ENCODE data around the gene STARD3.

DNA sequence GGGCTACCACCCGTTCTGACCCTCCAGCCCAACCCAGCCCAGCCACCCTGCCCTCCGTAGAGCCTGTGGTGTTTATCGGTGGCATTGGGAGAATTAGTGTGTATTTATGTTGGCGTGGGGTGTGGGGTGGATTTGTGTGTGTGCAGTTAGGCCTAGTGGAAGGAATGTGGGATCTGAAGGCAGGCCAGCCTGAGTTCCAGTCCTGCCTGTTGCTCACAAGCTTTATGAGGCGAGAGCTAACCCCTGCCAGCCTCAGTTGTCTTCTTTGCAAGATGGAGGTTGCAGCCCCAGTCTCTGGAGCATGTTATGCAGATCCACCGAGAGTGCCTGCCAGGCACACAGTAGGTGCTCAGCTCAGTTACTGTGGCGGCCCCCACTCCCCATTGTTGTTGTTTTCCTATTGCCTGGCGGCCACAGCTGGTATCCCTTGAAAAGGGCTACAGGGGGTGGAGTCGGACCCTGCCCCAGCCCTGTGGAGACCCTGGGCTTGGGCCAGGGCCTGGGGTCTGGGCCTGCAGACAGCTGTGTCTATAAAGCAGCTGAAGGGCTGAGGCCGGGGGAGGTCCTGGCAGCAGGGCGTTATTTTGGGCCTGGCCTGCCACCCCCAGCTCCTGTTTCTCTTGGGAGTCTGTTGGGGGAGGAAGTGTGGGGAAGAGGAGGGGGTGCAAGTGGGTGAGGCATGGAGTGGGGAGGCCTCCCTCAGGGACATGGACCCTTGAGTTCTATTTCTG is 68.0 kb downstream of the STARD3 start:
- no peak for TF ChIP-seq POLR2A (IDR thresholded peaks at IDR 0.05)
- TF ChIP-seq, protein P1, sequence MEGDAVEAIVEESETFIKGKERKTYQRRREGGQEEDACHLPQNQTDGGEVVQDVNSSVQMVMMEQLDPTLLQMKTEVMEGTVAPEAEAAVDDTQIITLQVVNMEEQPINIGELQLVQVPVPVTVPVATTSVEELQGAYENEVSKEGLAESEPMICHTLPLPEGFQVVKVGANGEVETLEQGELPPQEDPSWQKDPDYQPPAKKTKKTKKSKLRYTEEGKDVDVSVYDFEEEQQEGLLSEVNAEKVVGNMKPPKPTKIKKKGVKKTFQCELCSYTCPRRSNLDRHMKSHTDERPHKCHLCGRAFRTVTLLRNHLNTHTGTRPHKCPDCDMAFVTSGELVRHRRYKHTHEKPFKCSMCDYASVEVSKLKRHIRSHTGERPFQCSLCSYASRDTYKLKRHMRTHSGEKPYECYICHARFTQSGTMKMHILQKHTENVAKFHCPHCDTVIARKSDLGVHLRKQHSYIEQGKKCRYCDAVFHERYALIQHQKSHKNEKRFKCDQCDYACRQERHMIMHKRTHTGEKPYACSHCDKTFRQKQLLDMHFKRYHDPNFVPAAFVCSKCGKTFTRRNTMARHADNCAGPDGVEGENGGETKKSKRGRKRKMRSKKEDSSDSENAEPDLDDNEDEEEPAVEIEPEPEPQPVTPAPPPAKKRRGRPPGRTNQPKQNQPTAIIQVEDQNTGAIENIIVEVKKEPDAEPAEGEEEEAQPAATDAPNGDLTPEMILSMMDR (IDR thresholded peaks at IDR 0.05) = peak in 1 of 4 donors; percentile 32

Measured in right lobe of liver (tissue), 4 donors.